GM19025 (cell line): ENCODE data around the gene RNF115.

Experiments
- ATAC-seq: cut with Tn5 transposase; IDR thresholded peaks from one replicate; pipeline ENCODE4 v1.9.1; 2021; ENCODE audit warnings: mild to moderate bottlenecking, low read depth, moderate library complexity; ENCODE audit not compliant: unreplicated experiment

RNF115 gene

GRCh38 chr1:145707183-145707867, 116.6 kb downstream of the RNF115 start, which contains the start of gene PDZK1:
PDZK1 (minus strand) TSS chr1:145707368; CDS start chr1:145688021, 19,347 bp downstream.
- ATAC-seq, result no peak

GRCh38 chr1:145706086-145706664, 117.7 kb downstream of the RNF115 start:
- ATAC-seq, result no peak

GRCh38 chr1:145705622-145706021, 118.3 kb downstream of the RNF115 start:
- ATAC-seq, result no peak

- no peak for ATAC-seq
Observed at GRCh38 chr1:145702826-145703225, 121.1 kb downstream of the RNF115 start.

GRCh38 chr1:145702052-145702451, 121.8 kb downstream of the RNF115 start:
- no peak for ATAC-seq

GRCh38 chr1:145701306-145701862, 122.5 kb downstream of the RNF115 start:
- ATAC-seq, result no peak

- no peak for ATAC-seq
Observed at GRCh38 chr1:145696630-145696960, 127.3 kb downstream of the RNF115 start.

GRCh38 chr1:145695821-145696629, 127.9 kb downstream of the RNF115 start:
- no peak for ATAC-seq

- ATAC-seq, result no peak
Observed at GRCh38 chr1:145692785-145693443, 131.0 kb downstream of the RNF115 start.

- peak; percentile 72 for ATAC-seq
Observed at GRCh38 chr1:145690587-145691558, 133.0 kb downstream of the RNF115 start.

- no peak for ATAC-seq
Observed at GRCh38 chr1:145689922-145690321, 134.0 kb downstream of the RNF115 start.

- ATAC-seq, result no peak
Observed at GRCh38 chr1:145688924-145689323, 135.0 kb downstream of the RNF115 start.
